NCI-H2227 (cell line): ENCODE results near the gene RASA3.
"Not testable (repeated sequence)": the region's sequence is repeated elsewhere in the genome, so short reads cannot be mapped to it uniquely, and the experiment has no call there.

Experiments used
- DNase-seq: peaks from one replicate; lab custom pipeline; 2025; ENCODE audit not compliant: unreplicated experiment; lab: John Stamatoyannopoulos, UW

RASA3 gene

DNA sequence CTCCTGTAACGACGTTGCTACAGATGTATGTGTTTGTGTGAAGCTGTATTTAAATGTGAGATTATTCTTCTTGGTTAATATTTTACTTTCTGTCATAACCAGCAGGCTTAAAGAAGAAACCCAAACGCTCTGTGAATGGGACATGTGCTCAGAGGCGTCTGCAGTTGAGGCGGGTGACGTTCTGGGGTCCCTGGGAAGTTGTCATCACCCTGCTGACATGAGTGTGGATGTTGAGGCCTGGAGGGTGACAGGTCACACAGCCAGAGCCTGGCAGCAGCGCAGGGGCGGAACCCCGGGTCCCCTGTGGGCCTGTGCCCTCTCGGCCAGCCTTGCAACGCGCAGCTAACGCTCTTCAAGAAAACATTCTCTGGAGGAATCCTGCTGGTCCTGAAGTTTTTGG is 16.6 kb downstream of the RASA3 start:
- DNase-seq = no peak

GRCh38 chr13:114115191-114115671 is 17.2 kb downstream of the RASA3 start:
- DNase-seq = no peak

- DNase-seq = not testable (repeated sequence)
These were observed 17.8 kb downstream of the RASA3 start for GRCh38 chr13:114114666-114115065.

- DNase-seq = no peak
These were observed 18.3 kb downstream of the RASA3 start for GRCh38 chr13:114114006-114114640.

DNA sequence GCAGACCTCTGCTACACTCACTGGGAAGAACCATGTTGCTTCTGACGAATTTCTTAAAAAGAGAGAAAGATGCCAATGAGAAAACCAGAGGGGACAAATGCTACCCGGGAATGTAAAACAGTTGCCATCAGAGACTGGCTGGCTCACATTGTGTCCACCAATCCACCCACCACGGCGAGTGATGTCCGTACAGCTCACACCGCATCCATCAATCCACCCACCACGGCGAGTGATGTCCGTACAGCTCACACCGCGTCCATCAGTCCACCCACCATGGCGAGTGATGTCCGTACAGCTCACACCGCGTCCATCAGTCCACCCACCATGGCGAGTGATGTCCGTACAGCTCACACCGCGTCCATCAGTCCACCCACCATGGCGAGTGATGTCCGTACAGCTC is 19.0 kb downstream of the RASA3 start:
- DNase-seq = not testable (repeated sequence)

GRCh38 chr13:114112826-114113322 is 19.5 kb downstream of the RASA3 start:
- no peak for DNase-seq

GRCh38 chr13:114112231-114112825 is 20.1 kb downstream of the RASA3 start:
- no peak for DNase-seq

DNA sequence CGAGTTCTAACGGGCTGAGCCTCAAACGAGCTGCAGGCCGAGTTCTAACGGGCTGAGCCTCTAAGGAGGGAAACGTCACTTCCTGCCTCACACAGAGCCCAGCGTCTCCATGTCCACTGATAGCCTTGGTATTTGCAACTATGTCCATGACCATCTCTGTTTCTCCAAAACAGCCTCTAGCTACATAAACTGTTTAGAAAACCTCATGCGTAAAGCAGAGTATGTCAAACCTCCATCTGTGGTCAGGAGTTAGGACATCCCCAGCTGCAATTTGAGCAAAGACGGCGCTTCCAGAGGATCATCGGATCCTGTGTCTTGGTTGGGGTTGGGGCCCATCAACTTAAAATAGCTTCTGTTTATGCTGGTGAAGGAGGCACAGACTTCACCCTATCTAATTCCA is 20.8 kb downstream of the RASA3 start:
- no peak for DNase-seq

DNA sequence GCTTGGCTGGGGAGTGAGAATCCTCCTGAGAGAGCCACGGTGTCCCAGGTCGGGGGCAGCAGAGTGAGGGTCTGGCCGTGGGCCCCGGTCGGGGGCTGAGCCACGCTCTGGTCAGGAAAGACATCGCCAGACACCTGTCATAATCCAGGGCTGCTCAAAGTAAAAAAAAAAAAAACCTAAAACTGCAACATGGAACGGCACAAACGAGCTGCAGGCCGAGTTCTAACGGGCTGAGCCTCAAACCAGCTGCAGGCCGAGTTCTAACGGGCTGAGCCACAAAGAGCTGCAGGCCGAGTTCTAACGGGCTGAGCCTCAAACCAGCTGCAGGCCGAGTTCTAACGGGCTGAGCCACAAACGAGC is 21.6 kb downstream of the RASA3 start:
- not testable (repeated sequence) for DNase-seq

DNA sequence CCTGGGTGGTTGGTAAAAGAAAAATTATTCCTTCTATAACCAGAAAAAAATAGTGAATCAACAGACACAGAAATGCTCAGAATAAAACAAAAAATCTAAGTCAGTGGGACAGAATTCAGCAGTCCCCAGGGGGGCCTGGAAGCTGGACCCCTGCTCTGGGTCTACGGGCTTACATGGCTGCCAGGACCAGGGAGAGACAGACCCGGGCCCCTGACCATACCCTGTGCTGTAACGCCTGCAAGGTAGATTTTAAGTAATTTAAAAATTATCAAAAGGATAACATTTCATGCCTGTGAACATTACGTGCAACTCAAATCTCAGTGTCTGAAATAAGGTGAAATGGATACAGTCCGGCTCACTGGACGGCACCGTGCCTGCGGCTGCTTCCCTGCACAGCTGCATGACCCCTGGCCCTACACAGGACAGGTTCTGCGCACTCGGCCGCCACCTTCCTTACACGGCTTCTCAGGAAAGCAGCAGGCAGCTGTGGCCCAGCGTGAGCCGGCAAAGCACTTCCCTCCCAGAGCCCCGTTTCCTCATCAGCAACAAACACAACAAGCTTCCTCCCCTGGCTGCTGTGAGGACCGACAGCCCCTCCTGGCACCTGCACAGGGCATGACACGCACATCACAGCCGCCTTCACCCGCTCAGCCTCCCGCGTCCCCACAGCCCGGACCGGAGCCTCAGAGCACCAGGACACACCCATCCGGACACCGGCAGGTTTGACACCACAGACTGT is 22.2 kb downstream of the RASA3 start:
- no peak for DNase-seq

DNA sequence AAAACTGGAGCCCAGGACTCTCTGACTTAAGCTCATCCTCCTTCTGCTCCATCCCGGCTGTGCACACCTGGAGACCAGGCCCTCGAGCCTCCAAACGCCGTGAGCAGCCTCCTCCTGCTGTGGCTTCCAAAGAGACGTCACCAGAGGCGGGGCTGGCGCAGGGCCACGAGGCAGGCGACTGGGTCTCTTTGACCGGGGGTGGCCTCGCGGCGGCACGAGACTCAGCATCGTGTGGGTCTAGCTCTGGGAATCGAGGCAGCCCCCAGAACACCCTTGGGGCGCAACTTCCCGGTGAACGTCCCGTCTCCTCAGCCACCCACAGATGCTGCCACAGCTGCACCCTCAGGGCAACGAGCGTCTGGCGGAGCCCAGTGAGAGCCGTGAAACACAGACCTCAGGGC is 22.8 kb downstream of the RASA3 start:
- DNase-seq = no peak

- DNase-seq = no peak
These were observed 23.5 kb downstream of the RASA3 start for GRCh38 chr13:114108894-114109293.

DNA sequence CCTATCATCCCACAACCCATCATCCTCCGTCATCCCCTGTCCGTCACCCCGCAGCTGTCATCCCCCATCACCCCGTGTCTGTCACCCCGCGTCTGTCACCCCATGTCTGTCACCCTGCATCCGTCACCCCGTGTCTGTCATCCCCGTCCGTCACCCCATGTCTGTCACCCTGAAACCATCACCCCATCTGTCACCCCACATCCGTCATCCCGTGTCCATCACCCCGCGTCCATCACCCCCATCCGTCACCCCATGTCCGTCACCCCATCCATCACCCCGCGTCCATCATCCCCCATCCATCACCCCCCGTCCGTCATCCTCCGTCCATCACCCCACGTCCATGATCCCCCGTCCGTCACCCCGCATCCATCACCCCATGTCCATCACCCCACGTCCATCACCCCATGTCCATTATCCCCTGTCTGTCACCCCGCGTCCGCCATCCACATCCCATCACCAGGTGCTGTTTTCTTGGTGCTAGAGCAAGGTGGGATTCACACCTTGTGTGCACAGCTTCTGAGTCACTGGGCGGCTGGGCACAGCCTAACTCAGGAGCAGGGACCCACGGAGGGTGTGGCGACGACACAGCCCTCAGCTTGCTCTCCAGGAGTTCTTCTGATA is 24.2 kb downstream of the RASA3 start:
- DNase-seq = no peak

- no peak for DNase-seq
These were observed 24.7 kb downstream of the RASA3 start for GRCh38 chr13:114107686-114108081.

- DNase-seq = no peak
These were observed 25.3 kb downstream of the RASA3 start for GRCh38 chr13:114106991-114107685.

- no peak for DNase-seq
These were observed 25.9 kb downstream of the RASA3 start for GRCh38 chr13:114106526-114106925.

DNA sequence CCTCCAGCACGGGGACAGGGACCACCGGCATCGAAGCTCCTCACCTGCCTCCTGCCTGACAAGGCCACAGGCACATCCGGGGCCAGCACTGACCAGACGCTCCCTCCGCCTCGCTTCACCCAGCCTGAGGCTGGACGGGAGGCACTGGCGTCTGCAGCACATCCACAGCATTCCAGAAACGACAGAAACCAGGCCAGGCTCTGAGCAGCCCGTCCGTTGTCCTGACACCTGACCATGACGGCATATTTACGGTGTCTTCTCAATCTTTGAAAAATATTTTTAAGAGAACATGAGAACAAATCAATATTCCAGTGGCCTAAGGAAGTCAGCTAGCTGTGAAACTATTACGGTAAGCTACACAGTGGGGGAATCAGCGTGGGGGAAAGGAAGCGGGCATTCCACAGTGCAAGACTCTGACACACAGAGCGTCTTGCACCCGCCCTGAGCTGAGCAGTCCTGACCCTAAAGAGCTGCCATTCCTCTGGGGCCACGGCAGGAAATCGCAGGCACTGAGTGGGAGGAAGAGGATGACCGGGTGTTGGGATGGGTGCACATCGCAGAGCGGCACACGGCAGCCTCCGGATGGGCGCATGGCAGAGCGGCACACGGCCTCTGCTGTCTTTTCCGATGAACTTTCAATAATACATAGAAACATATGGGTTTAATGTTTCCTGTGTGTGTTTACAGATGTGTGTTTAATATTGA is 26.8 kb downstream of the RASA3 start:
- no peak for DNase-seq

DNA sequence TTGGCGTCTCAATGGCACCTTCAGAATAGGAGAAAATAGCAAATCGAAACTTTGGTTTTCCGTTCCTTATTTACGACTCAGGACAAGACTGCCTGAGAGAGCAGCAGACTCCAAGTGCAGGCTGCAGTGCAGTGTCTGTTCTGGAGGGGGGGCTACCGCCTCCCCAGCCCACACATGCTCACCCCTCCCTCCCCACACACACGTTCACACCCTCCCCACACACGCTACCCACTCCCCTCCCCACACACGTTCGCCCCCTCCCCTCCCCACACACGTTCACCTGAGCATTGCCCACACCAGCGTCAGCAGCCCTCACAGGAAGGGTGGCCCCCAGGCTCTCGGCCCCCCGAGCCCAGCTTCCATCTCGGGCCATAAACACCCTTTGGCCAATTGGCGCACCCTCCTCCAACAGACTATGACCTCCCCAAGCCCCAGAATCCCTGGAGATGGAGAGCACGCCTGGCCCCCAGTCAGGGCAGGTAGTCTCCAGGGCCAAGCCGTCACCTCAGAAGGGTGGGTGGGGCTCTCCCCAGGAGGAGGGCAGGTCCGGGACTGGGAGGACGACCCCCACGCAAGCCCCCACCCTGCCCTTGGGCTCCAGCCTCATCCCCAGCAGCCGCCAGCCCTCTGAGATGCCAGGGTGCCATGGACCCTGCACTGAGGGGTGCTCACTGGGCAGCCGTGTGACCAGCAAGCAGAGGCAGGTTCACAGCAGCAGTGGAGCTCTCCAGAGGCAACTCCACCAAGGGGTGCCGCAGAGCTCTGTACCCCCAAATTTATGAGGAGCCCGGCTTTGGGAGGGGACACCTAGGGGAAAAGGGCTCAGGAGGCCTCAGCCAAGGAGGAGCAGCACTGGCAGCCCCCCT is 27.5 kb downstream of the RASA3 start:
- DNase-seq = no peak

DNA sequence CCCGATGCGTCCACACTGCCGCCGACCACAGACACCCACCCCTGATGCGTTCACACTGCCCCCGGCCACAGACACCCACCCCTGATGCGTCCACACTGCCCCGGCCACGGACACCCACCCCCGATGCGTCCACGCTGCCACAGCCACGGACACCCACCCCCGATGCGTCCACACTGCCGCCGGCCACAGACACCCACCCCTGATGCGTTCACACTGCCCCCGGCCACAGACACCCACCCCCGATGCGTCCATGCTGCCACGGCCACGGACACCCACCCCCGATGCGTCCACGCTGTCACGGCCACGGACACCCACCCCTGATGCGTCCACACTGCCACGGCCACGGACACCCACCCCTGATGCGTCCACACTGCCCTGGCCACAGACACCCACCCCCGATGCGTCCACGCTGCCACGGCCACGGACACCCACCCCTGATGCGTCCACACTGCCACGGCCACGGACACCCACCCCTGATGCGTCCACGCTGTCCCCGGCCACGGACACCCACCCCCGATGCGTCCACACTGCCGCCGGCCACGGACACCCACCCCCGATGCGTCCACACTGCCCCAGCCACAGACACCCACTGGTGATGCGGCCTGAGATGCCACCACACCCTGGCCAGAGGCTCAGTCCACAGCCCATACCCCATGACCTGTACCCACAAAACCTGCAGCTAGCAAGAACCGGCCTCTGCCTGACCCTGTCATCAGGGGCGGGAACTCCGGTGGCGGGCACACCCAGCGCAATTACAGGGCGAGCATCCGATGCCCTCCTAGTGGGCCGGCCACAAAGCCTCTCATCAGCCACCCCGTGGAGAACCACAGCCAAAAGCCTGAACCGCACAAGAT is 28.4 kb downstream of the RASA3 start:
- no peak for DNase-seq
